CD14-positive monocyte (primary cell): ENCODE data around the gene CSF1R. TPM values are rescaled to one million over a fixed set of nuclear protein-coding genes. Genes with fewer than 3 reads are reported as not detected.

Experiments used
- DNase-seq, 3 donors: peaks; one replicate each; pipeline ENCODE4 v3.0.0-alpha.2; 2011 to 2022
- H2AFZ ChIP-seq: 2 replicates; pipeline ENCODE4 v1.6.0; 2012; ENCODE audit warnings: mild to moderate bottlenecking, low read depth, low read length, inconsistent platforms; ENCODE audit not compliant: insufficient read depth, poor library complexity, severe bottlenecking
- H3K27ac ChIP-seq, 2 donors: 1 replicate in 1 of 2; 2 replicates in 1 of 2; pipeline ENCODE4 v1.5.1; 2012 to 2013; ENCODE audit warnings: low read length in 2 of 2, control low read depth in 1 of 2, inconsistent platforms in 1 of 2, low read depth in 1 of 2, mild to moderate bottlenecking in 1 of 2
- H3K27me3 ChIP-seq, 2 donors: one replicate each; pipeline versions ENCODE4 v1.6.0 to v1.6.1; 2011 to 2013; ENCODE audit warnings: low read length in 2 of 2; ENCODE audit not compliant: control insufficient read depth in 2 of 2, insufficient read depth in 2 of 2
- H3K36me3 ChIP-seq, 2 donors: replicated peaks in 1 of 2; 1 replicate in 1 of 2; 2 replicates in 1 of 2; pipeline versions ENCODE4 v1.5.1 to v1.6.1; 2012 to 2013; ENCODE audit warnings: low read length in 2 of 2, control low read depth in 1 of 2, inconsistent platforms in 1 of 2, mild to moderate bottlenecking in 1 of 2; ENCODE audit not compliant: insufficient read depth in 2 of 2, control insufficient read depth in 1 of 2
- H3K4me1 ChIP-seq, 2 donors: 1 replicate in 1 of 2; 2 replicates in 1 of 2; pipeline versions ENCODE4 v1.5.1 to v1.6.1; 2012 to 2013; ENCODE audit warnings: low read length in 2 of 2, control low read depth in 1 of 2, inconsistent platforms in 1 of 2, mild to moderate bottlenecking in 1 of 2, moderate library complexity in 1 of 2; ENCODE audit not compliant: insufficient read depth in 2 of 2, control insufficient read depth in 1 of 2
- H3K4me2 ChIP-seq: replicated peaks from 2 replicates; pipeline ENCODE3; 2012; ENCODE audit warnings: low read length, moderate library complexity, mild to moderate bottlenecking; ENCODE audit not compliant: poor library complexity, severe bottlenecking; ENCODE audit errors: extremely low read depth
- H3K4me3 ChIP-seq, 3 experiments: fragments of 200-600 bp in 1 of 3; sonication (generic) in 1 of 3; replicated peaks in 1 of 3; 1 replicate in 2 of 3; 2 replicates in 1 of 3; pipeline ENCODE4 v1.5.1; 2011 to 2013; ENCODE audit warnings: low read length in 3 of 3, mild to moderate bottlenecking in 3 of 3, control low read depth in 2 of 3, low read depth in 2 of 3, inconsistent platforms in 1 of 3, moderate library complexity in 1 of 3
- H3K79me2 ChIP-seq: 2 replicates; pipeline ENCODE4 v1.6.0; 2012; ENCODE audit warnings: mild to moderate bottlenecking, control low read depth, inconsistent platforms, low read length, moderate library complexity; ENCODE audit not compliant: insufficient read depth
- H3K9ac ChIP-seq: 2 replicates; pipeline ENCODE4 v1.6.0; 2017; ENCODE audit warnings: low read length, mild to moderate bottlenecking; ENCODE audit not compliant: insufficient read depth, poor library complexity, severe bottlenecking
- H3K9me3 ChIP-seq, 2 donors: replicated peaks in 1 of 2; 1 replicate in 1 of 2; 2 replicates in 1 of 2; pipeline versions ENCODE4 v1.5.1 to v1.6.1; 2012 to 2013; ENCODE audit warnings: low read length in 2 of 2, control low read depth in 1 of 2; ENCODE audit not compliant: control insufficient read depth in 1 of 2, insufficient read depth in 1 of 2
- H4K20me1 ChIP-seq: 2 replicates; pipeline ENCODE4 v1.6.0; 2012; ENCODE audit warnings: mild to moderate bottlenecking, low read length, control low read depth, moderate library complexity; ENCODE audit not compliant: insufficient read depth
- H3K27ac Mint-ChIP-seq, 7 donors: one replicate each; pipeline ENCODE4 v1.8.0; 2020; ENCODE audit warnings: mild to moderate bottlenecking in 7 of 7, mixed read lengths in 7 of 7, moderate library complexity in 6 of 7, inconsistent platforms in 2 of 7
- H3K27me3 Mint-ChIP-seq, 3 donors: one replicate each; pipeline ENCODE4 v1.8.0; 2021 to 2022; ENCODE audit warnings: low read depth in 3 of 3, mild to moderate bottlenecking in 3 of 3, mixed read lengths in 3 of 3, moderate library complexity in 3 of 3, inconsistent platforms in 1 of 3
- H3K36me3 Mint-ChIP-seq, 2 donors: one replicate each; pipeline ENCODE4 v1.8.0; 2020; ENCODE audit warnings: mixed read lengths in 2 of 2, inconsistent platforms in 1 of 2, mild to moderate bottlenecking in 1 of 2
- H3K4me1 Mint-ChIP-seq: one replicate; pipeline ENCODE4 v1.8.0; 2020; ENCODE audit warnings: mild to moderate bottlenecking, mixed read lengths
- H3K4me3 Mint-ChIP-seq, 2 donors: one replicate each; pipeline ENCODE4 v1.8.0; 2020; ENCODE audit warnings: mild to moderate bottlenecking in 2 of 2, mixed read lengths in 2 of 2, moderate library complexity in 1 of 2
- H3K9me3 Mint-ChIP-seq, 7 donors: one replicate each; pipeline ENCODE4 v1.8.0; 2020 to 2022; ENCODE audit warnings: mixed read lengths in 7 of 7, mild to moderate bottlenecking in 6 of 7, moderate library complexity in 6 of 7, inconsistent platforms in 2 of 7
- WGBS: methylation state at CpG from one replicate; pipeline ENCODE4 v1.1.5; 2013; ENCODE audit warnings: missing lambda C conversion rate; ENCODE audit not compliant: insufficient coverage; 5-methylcytosine and 5-hydroxymethylcytosine counted together
- intact Hi-C, 2 donors: fragments of 100-400 bp; cut with micrococcal nuclease; formaldehyde crosslinking; loops; one replicate each; pipeline versions ENCODE4 v1.15.0 to v1.15.1; 2023
- polyA plus RNA-seq, 3 donors: library from polyadenylated mRNA; depleted of rRNA in 1 of 3; unstranded in 2 of 3; stranded (reverse) in 1 of 3; fragments of 300-500 nt in 2 of 3; fragments of >200 nt in 1 of 3; fragmentation: Illumina TruSeq in 2 of 3; gene quantifications; 1 replicate in 2 of 3; 2 replicates in 1 of 3; pipeline ENCODE4 v1.2.3, GENCODE V29; 2012 to 2021
- TF ChIP-seq, protein P1 (sequence below): fragments of 200-600 bp; IDR thresholded peaks from one replicate; pipeline ENCODE4 v1.8.0; 2022; ENCODE audit warnings: antibody characterized with exemption, mild to moderate bottlenecking

Gene CSF1R
- polyA plus RNA-seq, 3 donors, result 180 to 332 (median 242) TPM

DNA sequence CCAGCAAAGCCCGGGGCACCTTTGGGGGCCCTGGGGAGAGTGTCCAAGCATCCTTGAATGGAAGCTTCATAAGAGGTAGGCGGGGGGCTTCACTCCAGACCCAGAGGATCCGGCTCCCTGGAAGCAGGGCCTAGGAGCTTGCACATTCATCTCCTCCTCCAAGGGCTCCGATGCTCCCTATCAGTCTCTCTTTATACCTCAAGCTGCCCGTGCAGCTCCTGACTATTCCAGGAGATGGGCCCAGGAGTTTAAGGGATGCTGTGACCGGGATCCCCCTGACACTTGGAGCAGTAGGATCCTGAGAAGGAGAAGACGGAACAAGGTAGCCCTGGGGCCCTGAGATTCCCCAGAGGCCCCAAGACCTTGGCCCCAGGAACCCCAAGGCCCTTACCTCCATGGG, 25.9 kb downstream of the CSF1R start:
- Histone ChIP-seq H3K36me3 (peaks cover 90 to 93% of the 10 kb centered on the region in 2 donors), H2AFZ (no peak overlapping the region), H3K4me3 (no peak overlapping the region), H3K27ac (peak overlapping the region; percentile 92 to 97), H3K9me3 (no peaks in the 10 kb centered on the region), H3K4me1 (peaks cover 63% of the 10 kb centered on the region in 2 donors), H3K4me2 (no peak overlapping the region), H3K79me2 (peaks cover 62% of the 10 kb centered on the region), H4K20me1 (peaks cover 98% of the 10 kb centered on the region), H3K9ac (no peak overlapping the region), H3K27me3 (no peaks in the 10 kb centered on the region)
- H3K27ac Mint-ChIP-seq, result peak overlapping the region; percentile 98 to 100 (median 99)
- peaks cover 0 to 2% (median 0%) of the 10 kb centered on the region in 3 donors for H3K27me3 Mint-ChIP-seq
- TF ChIP-seq, protein P1, sequence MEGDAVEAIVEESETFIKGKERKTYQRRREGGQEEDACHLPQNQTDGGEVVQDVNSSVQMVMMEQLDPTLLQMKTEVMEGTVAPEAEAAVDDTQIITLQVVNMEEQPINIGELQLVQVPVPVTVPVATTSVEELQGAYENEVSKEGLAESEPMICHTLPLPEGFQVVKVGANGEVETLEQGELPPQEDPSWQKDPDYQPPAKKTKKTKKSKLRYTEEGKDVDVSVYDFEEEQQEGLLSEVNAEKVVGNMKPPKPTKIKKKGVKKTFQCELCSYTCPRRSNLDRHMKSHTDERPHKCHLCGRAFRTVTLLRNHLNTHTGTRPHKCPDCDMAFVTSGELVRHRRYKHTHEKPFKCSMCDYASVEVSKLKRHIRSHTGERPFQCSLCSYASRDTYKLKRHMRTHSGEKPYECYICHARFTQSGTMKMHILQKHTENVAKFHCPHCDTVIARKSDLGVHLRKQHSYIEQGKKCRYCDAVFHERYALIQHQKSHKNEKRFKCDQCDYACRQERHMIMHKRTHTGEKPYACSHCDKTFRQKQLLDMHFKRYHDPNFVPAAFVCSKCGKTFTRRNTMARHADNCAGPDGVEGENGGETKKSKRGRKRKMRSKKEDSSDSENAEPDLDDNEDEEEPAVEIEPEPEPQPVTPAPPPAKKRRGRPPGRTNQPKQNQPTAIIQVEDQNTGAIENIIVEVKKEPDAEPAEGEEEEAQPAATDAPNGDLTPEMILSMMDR, result no peak
- H3K4me1 Mint-ChIP-seq, result peaks cover 60% of the 10 kb centered on the region
- no peak for DNase-seq
- H3K9me3 Mint-ChIP-seq, result peaks cover 0 to 3% (median 0%) of the 10 kb centered on the region in 7 donors
- H3K36me3 Mint-ChIP-seq, result peaks cover 87 to 99% of the 10 kb centered on the region in 2 donors
- intact Hi-C loops, result loop anchor here in 1 of 2 donors (10.0 kb wide), 1 partner anchor 704 kb away; no protein-coding TSS in a partner anchor
- 100% methylated on average over 5 of the region's 7 CpGs for WGBS
- H3K4me3 Mint-ChIP-seq, result no peak overlapping the region

DNA sequence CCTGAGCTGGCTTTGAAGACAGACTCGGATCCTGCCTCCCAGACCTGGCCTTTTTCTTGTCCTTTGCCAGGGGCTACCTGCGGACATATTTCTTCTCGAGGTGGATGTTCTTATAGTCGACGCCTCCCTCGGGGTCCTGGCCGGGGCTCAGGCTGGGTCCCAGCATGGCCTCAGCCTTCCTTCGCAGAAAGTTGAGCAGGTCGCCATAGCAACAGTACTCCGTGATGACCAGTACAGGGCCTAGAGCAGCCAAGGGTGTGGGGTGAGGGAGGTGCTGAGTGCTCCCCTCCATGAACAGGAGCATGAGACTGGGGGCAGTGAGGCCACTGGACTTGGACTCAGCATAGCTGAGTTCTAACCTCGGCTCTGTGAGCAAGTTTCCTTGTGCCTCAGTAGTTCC, 26.7 kb downstream of the CSF1R start:
- WGBS, result 94% methylated on average over 10 of the region's 11 CpGs

More for the DNA sequence above, 26.7 kb downstream of the CSF1R start:
- no peak for DNase-seq
- Histone ChIP-seq H2AFZ (no peak overlapping the region), H3K4me3 (no peak overlapping the region), H3K79me2 (peaks cover 59% of the 10 kb centered on the region), H3K4me1 (peaks cover 55% of the 10 kb centered on the region in 2 donors), H3K9ac (no peak overlapping the region), H3K27ac (peak overlapping the region; percentile 92 to 97), H3K27me3 (no peaks in the 10 kb centered on the region), H4K20me1 (peaks cover 98% of the 10 kb centered on the region), H3K36me3 (peaks cover 90 to 93% of the 10 kb centered on the region in 2 donors), H3K4me2 (no peak overlapping the region), H3K9me3 (no peaks in the 10 kb centered on the region)
- intact Hi-C loops, result loop anchor here in 1 of 2 donors (10.0 kb wide), 1 partner anchor 705 kb away; no protein-coding TSS in a partner anchor
- peaks cover 52% of the 10 kb centered on the region for H3K4me1 Mint-ChIP-seq
- peak overlapping the region; percentile 98 to 100 (median 99) for H3K27ac Mint-ChIP-seq
- H3K9me3 Mint-ChIP-seq, result peaks cover 0 to 3% (median 0%) of the 10 kb centered on the region in 7 donors
- peaks cover 92 to 99% of the 10 kb centered on the region in 2 donors for H3K36me3 Mint-ChIP-seq
- H3K4me3 Mint-ChIP-seq, result no peak overlapping the region
- TF ChIP-seq, protein P1, result no peak
- H3K27me3 Mint-ChIP-seq, result peaks cover 0 to 2% (median 0%) of the 10 kb centered on the region in 3 donors
